HG03439 (cell line): ENCODE results near the gene NME7.

Experiments
- ATAC-seq: cut with Tn5 transposase; IDR thresholded peaks from one replicate; pipeline ENCODE4 v1.9.1; 2021; ENCODE audit warnings: mild to moderate bottlenecking, moderate library complexity; ENCODE audit not compliant: unreplicated experiment

The NME7 gene

DNA sequence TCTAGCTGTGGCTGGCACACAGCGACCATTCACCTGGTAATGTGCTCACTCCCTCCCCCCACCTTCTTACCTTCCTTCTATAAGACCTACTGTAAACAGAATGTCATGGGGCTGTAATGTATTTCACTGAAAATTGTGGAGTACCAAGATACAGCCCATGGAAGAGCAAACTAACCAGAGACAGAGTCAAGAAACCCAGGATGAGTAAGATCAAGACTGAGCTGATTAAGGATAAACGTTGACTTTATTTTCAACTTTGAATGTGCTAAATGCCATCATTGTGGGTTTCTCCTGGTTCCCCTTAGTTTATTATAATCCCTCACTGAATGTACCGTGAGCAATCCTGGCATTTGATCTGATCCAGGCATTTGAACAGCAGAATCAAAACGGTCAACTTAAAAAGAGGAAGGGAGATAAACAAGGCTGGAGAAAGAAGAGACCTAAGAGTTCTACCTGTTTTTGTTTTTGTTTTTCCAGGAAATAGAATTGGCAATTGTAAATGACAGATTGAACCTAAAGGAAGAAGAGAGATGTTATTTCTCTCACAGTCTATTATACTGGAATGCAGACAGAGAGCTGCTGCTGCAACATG, 277.2 kb downstream of the NME7 start:
- no peak for ATAC-seq

DNA sequence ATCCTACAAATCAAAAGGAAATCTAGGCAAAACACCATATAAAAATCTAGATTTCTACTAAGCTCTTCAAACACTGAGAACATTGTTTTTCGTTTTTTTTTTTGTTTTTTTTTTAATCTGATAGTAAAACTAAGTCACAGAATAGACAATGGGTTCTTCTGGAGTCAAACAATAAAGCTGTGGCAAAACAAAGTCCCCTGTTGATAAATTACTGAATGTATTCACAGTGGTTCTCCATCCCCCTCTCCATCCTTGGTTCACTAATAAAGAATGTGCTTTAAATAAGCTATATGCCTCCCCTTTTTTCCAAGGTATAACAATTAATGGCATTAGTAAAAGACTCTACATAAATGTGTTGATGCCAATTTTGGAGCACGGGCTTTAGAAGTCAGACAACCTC, 277.8 kb downstream of the NME7 start:
- no peak for ATAC-seq

DNA sequence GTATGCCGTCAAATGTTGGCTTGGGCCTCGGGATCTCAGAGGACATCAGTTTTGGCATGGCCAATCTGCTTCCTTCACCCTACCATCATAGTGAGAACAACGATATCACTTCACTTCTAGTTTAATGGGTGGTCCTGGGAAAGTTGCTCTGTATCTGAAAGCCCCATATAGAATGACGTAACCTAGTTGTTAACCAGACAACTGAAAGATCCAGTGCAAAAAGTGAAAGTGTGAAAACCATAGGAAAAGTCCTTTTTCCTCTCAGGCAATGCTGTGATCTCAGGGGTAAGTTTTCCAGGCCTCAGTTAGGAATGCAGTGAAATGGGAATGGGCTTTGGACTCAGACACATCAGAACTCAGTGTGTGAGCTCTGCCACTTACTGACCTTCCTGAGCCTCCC, 279.7 kb downstream of the NME7 start:
- no peak for ATAC-seq

DNA sequence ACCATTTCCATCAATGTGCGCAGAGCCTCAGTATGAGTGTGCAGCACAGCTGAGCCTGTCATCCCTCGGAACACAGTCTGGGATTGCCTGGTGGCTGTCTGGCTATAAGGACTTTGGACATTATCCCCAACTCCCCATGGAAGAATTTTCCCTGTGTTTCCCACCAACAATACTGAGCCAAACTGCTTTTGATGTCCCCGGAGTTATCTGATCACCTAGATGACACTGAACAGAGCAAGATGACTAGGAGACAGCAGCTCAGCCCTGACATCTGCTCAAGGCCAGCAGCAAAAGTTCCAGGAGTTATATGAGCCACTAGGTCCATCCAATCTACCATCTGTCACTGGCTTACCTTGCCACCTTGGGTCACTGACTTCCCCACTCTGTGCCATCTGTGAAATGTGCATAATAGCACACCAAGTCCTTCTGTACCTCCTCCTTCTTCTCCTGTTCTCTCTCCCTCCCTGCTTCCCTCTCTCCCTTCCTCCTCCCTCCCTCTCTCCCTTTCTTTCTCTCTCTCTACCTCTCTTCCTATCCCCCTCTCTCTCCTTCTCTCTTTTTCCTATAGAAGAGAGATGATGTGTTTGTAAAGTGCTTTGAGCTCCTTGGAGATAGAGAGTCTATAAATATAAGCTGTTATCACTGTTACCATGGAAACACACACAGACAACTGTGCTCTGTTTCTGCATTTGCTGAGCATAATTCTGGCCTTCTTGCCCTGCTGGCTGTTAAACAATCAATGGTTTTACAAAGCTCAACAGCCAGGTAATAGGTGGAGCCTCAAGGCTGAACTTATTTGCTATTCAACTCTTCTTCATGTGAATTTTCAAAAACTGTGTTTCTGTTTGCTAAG, 280.8 kb downstream of the NME7 start:
- ATAC-seq, result no peak

DNA sequence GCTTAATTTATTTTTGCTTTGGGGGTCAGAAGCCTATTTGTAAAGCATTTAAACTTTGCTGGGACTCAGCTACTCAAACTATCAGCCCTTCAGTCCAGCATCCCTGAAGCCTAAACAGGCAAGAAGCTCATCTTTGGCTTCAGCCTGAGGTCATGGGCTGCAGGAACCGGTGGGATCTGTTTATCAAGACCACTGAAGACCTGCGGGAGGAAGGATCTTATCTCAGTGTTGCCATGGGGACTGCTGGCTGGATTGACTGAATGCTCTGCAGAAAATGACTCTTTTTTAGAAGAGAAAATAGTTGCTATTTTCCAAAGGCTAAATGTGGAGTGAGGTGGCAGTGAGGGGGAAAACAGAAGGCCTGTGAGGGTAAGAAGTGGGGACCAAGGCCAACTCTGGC, 281.7 kb downstream of the NME7 start:
- ATAC-seq, result no peak
